Ascending aorta (tissue), 2 donors: Measurements from ENCODE around the gene PLA2G4F. TPM values are rescaled to one million over a fixed set of nuclear protein-coding genes. Genes with fewer than 3 reads are reported as not detected.

Experiments used
- DNase-seq, 2 donors: peaks; one replicate each; pipeline ENCODE4 v3.0.0-alpha.2; 2019; ENCODE audit warnings: low spot score in 2 of 2
- H3K27ac ChIP-seq, 2 donors: fragments of 200-600 bp; sonication (generic); one replicate each; pipeline ENCODE4 v1.5.1; 2016 to 2017; ENCODE audit warnings: mild to moderate bottlenecking in 1 of 2
- H3K27me3 ChIP-seq: fragments of 200-600 bp; sonication (generic); one replicate; pipeline ENCODE4 v1.5.1; 2017
- H3K36me3 ChIP-seq, 2 donors: fragments of 200-600 bp; sonication (generic); one replicate each; pipeline ENCODE4 v1.5.1; 2016
- H3K4me1 ChIP-seq, 2 donors: fragments of 200-600 bp; sonication (generic); one replicate each; pipeline ENCODE4 v1.5.1; 2016 to 2017; ENCODE audit warnings: mild to moderate bottlenecking in 1 of 2
- H3K4me3 ChIP-seq, 2 donors: fragments of 200-600 bp; sonication (generic); one replicate each; pipeline ENCODE4 v1.5.1; 2016 to 2017; ENCODE audit warnings: mild to moderate bottlenecking in 1 of 2
- H3K9me3 ChIP-seq, 2 donors: fragments of 200-600 bp; sonication (generic); one replicate each; pipeline ENCODE4 v1.5.1; 2016
- CTCF ChIP-seq, 3 experiments: fragments of 200-600 bp in 2 of 3; fragments of 450-650 bp in 1 of 3; sonication (generic) in 2 of 3; IDR thresholded peaks; one replicate each; pipeline ENCODE4 v1.5.1; 2016 to 2019; ENCODE audit warnings: antibody characterized with exemption in 3 of 3, mild to moderate bottlenecking in 1 of 3, moderate library complexity in 1 of 3
- intact Hi-C: fragments of 100-400 bp; cut with DNase I; formaldehyde crosslinking; loops from one replicate; pipeline ENCODE4 v1.15.1; 2023
- total RNA-seq: library from RNA; depleted of rRNA; stranded (reverse); fragments of >200 nt; gene quantifications from one replicate; pipeline ENCODE4 v1.1.0, GENCODE V29; 2016

Gene PLA2G4F
- total RNA-seq, 1 donor from 2014 or later = not detected

GRCh38 chr15:42198516-42198915, 42.1 kb upstream of the PLA2G4F start:
- no peaks in the 10 kb centered on the region for H3K27me3 ChIP-seq
- H3K27ac ChIP-seq = no peak overlapping the region
- H3K36me3 ChIP-seq = peaks cover 18 to 23% of the 10 kb centered on the region in 2 donors
- intact Hi-C loops = no loop called here
- no peaks in the 10 kb centered on the region for H3K9me3 ChIP-seq
- TF ChIP-seq CTCF (IDR thresholded peaks at IDR 0.05) = no peak
- no peak for DNase-seq
- no peak overlapping the region for H3K4me3 ChIP-seq
- no peaks in the 10 kb centered on the region for H3K4me1 ChIP-seq

DNA sequence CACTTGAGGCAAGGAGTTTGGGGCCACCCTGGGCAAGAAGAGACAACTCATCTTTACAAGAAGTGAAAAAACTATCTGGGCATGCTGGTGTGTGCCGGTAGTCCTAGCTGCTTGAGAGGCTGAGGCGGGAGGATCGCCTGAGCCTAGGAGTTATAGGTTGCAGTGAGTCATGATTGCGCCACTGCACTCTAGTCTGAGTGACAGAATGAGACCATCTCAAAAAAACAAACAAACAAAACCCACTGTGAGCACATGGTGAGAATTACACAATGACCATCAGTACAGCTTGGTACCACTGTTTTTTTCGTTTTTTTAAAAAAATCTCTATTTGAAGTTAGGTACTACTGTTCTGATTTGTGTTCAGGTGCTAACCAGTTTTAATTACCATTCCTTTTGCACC, 38.1 kb upstream of the PLA2G4F start:
- Histone ChIP-seq H3K27me3 (no peaks in the 10 kb centered on the region), H3K36me3 (peaks cover 40 to 43% of the 10 kb centered on the region in 2 donors), H3K27ac (no peak overlapping the region), H3K9me3 (no peaks in the 10 kb centered on the region), H3K4me3 (no peak overlapping the region), H3K4me1 (no peaks in the 10 kb centered on the region)
- no peak for DNase-seq
- no peak for TF ChIP-seq CTCF (IDR thresholded peaks at IDR 0.05)
- intact Hi-C loops = no loop called here

GRCh38 chr15:42193383-42193782, 36.9 kb upstream of the PLA2G4F start:
- H3K9me3 ChIP-seq = no peaks in the 10 kb centered on the region
- TF ChIP-seq CTCF (IDR thresholded peaks at IDR 0.05) = no peak
- no peaks in the 10 kb centered on the region for H3K4me1 ChIP-seq
- no peak overlapping the region for H3K4me3 ChIP-seq
- peaks cover 41 to 46% of the 10 kb centered on the region in 2 donors for H3K36me3 ChIP-seq
- H3K27ac ChIP-seq = no peak overlapping the region
- intact Hi-C loops = no loop called here
- DNase-seq = no peak
- no peaks in the 10 kb centered on the region for H3K27me3 ChIP-seq

DNA sequence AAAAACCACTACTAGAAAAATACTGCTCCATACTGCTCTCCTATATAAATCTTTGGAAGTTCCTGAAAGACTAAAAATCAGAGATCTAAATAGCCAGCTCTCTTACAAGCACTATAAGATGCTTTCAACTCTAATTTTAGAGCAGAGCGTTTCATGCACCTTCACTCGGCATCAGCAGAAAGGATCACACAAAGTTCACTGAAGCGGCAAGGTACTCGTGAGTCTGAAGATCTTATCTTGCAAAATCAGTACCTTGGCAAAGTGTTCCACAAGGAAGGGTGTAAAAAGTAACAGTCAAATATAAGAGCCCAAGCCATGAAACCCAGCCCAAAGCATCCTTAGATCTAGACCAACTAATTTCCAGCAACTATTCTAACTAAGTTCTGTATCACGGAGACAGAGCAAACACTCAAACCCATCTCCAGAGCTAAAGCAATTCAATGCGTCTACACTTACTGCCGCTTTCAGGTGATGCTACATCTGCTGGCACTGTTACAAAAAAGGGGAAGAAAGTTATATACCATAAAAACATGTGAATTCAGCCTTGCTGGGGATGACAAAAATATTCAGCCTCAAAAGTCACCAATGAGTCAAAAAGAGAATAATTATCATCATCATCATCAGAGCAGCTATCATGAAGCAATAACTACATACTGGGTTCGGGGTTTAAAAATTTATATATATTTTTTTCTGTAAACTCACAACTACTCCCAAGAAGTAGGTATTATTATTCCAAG, 35.3 kb upstream of the PLA2G4F start:
- Histone ChIP-seq H3K27ac (no peak overlapping the region), H3K4me3 (no peak overlapping the region), H3K9me3 (no peaks in the 10 kb centered on the region), H3K4me1 (no peaks in the 10 kb centered on the region), H3K27me3 (no peaks in the 10 kb centered on the region), H3K36me3 (peaks cover 47 to 56% of the 10 kb centered on the region in 2 donors)
- no peak for TF ChIP-seq CTCF (IDR thresholded peaks at IDR 0.05)
- no peak for DNase-seq
- intact Hi-C loops = no loop called here

DNA sequence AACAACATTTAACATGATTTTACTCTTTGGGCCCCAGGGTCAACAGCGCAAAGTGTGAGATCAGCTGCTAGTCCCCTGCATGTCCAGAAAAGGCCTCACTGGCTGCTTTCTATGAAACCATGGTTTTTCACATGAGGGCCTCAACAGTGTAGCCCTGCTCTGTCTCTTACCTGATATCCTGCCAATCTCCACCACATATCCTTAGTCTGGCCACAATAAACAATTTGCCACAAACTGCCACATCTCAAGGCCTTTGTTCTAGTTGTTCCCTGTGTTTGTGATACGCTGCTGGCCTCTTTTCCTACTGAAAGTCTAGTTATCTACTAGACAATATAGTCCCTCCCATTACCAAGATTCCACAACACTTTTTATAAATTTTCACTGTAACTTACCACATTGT, 33.9 kb upstream of the PLA2G4F start:
- H3K27me3 ChIP-seq = no peaks in the 10 kb centered on the region
- no peaks in the 10 kb centered on the region for H3K4me1 ChIP-seq
- no peak for DNase-seq
- TF ChIP-seq CTCF (IDR thresholded peaks at IDR 0.05) = no peak
- intact Hi-C loops = no loop called here
- no peak overlapping the region for H3K27ac ChIP-seq
- peaks cover 61 to 70% of the 10 kb centered on the region in 2 donors for H3K36me3 ChIP-seq
- no peaks in the 10 kb centered on the region for H3K9me3 ChIP-seq
- no peak overlapping the region for H3K4me3 ChIP-seq
